ENCODE results near the gene CD96. TPM values are rescaled to one million over a fixed set of nuclear protein-coding genes. Genes with fewer than 3 reads are reported as not detected.
"Not testable (repeated sequence)": the region's sequence is repeated elsewhere in the genome, so short reads cannot be mapped to it uniquely, and the experiment has no call there.

CD96 gene
- total RNA-seq, 1 experiment from 2014 or later: not detected

DNA sequence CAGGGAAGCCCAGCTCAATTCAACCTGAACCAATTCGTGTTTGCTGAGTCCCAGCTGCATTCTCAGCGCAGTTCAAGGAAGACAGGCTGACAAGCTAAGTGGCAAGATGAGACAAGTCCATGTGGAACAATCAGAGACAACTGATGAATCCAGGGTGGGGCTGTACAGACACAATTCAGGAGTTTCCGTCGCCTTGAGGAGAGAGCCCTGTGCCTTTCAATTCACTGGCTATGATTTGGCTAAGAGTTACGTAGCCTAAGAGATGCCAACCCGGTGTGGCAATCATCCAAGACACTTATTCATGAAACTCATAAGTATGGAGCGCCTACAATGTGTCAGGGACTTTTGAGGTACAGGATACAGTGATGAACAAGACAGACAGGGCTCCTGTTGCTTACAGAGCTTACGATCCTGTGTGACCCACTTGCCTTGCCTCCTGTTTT, 68.6 kb downstream of the CD96 start:
- DNase-seq: no peak
- H3K36me3 ChIP-seq (replicated peaks; ENCODE audit: control insufficient read depth, insufficient read depth, low read length): no peaks in the 10 kb centered on the region
- H3K27me3 ChIP-seq (ENCODE audit: control insufficient read depth, insufficient read depth, low read length): no peaks in the 10 kb centered on the region
- no peak overlapping the region for H3K4me3 ChIP-seq (ENCODE audit: insufficient read depth, low read depth, low read length)

DNA sequence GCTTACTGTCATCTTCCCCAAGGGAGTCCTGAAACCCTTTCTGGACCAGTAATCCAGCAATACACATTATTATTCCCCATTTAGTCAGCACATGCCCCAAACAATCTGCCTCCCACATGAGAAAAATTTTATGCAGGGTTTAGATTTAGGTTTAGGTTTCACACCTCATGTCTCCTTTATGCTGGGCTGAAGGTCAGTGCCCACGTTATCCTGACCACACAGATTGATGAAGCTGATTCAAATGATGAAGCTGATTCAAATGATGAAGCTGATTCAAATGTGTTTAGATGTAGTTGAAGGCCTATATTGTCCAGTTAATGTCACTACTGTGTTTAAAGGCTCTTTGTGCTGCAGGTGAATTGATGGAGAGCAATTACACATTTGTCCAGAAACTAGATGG, 71.3 kb downstream of the CD96 start:
- no peak for DNase-seq
- Histone ChIP-seq H3K36me3 (replicated peaks; ENCODE audit: control insufficient read depth, insufficient read depth, low read length) (no peaks in the 10 kb centered on the region), H3K27me3 (ENCODE audit: control insufficient read depth, insufficient read depth, low read length) (no peaks in the 10 kb centered on the region), H3K4me3 (ENCODE audit: insufficient read depth, low read depth, low read length) (no peak overlapping the region)

DNA sequence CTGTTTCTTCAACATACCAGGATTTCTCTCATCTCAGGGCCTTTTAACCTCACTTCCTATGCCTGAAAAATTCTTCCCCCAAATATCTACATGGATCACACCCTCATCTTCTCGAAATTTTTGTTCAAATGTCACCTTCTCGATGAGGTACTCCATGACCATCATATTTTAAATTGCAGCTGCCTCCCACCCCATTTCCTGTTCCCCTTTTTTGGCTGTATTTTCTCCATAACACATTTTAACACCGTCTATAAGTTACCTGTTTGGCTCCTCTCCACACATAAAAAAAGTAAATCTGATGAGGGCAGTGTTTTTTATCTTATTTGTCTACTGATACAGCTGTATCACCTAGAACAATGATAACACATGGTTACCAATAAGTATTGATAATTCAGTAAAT, 73.9 kb downstream of the CD96 start:
- DNase-seq: no peak
- Histone ChIP-seq H3K36me3 (replicated peaks; ENCODE audit: control insufficient read depth, insufficient read depth, low read length) (no peaks in the 10 kb centered on the region), H3K4me3 (ENCODE audit: insufficient read depth, low read depth, low read length) (no peak overlapping the region), H3K27me3 (ENCODE audit: control insufficient read depth, insufficient read depth, low read length) (no peaks in the 10 kb centered on the region)

- H3K4me3 ChIP-seq (ENCODE audit: insufficient read depth, low read depth, low read length): no peak overlapping the region
- DNase-seq: no peak
- H3K36me3 ChIP-seq (replicated peaks; ENCODE audit: control insufficient read depth, insufficient read depth, low read length): no peaks in the 10 kb centered on the region
- no peaks in the 10 kb centered on the region for H3K27me3 ChIP-seq (ENCODE audit: control insufficient read depth, insufficient read depth, low read length)
These were observed 74.6 kb downstream of the CD96 start for GRCh38 chr3:111616417-111617105.

DNA sequence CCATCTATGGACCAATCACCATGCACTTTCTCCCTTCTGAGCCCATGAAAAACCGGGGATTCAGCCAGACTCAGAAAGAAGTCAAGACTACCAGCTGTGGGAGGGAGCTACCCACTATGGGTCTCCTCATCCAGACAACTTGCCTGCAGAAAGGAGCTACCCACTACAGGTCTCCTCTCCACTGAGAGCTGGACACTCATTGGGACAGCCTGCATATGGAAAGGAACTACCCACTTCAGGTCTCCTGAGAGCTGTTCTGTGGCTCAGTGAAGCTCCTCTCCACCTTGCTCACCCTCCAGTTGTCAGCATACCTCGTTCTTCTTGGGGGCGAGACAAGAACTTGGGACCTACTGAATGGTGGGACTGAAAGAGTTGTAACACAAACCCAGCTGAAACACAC, 75.4 kb downstream of the CD96 start:
- no peaks in the 10 kb centered on the region for H3K36me3 ChIP-seq (replicated peaks; ENCODE audit: control insufficient read depth, insufficient read depth, low read length)
- DNase-seq: no peak
- H3K27me3 ChIP-seq (ENCODE audit: control insufficient read depth, insufficient read depth, low read length): no peaks in the 10 kb centered on the region
- H3K4me3 ChIP-seq (ENCODE audit: insufficient read depth, low read depth, low read length): no peak overlapping the region

DNA sequence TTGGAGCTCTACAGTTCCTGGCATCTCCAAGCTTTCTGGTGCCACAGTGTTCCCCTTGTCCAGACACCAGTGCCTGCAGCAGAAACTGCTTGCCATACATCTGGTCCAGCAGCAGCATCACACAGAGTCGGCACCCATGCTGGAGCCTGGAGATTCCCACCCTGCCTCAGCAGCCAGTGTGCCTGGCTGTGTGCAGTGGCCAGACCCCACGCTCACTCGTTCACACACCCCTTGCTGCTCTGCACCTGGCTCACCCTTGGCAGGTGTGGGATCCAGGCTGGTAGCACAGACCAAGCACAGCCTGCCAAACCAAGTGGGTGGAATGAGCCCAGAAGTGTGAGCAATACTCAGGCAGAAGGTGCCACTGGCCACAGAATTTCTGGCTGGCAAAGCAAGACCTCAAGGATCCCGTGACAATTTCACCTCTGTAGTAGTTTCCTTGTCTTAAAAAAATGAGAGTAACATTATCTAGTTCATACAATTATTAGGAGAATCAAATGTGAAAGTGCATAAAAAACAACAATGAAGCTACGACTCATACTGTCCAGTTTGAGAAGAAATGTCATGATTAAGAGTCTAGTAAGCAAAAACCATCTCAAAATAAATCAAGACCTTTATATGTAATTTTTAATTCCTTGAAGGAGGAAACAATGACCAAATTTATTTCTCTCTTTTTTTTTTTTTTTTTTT, 76.1 kb downstream of the CD96 start:
- Histone ChIP-seq H3K36me3 (replicated peaks; ENCODE audit: control insufficient read depth, insufficient read depth, low read length) (no peaks in the 10 kb centered on the region), H3K27me3 (ENCODE audit: control insufficient read depth, insufficient read depth, low read length) (no peaks in the 10 kb centered on the region), H3K4me3 (ENCODE audit: insufficient read depth, low read depth, low read length) (no peak overlapping the region)
- no peak for DNase-seq

DNA sequence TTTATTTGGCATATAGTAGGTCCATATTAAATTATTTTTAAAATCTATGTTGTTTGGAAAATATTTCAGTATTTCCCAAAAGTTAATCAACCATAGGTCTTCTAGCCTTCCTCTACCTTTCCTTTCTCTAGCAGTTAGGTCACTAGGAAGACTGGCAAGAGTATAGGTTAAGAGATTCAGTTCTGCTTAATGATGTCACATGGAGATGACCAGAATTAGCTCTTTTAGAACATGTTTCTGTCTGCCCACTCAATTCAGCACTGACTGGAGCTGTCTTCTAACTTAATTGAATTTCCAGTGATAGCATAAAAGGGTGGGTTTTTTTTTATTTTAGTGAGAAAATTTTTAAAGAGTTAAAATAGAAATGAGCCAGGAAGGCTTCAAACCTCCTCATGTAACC, 76.9 kb downstream of the CD96 start:
- no peak for DNase-seq
- H3K27me3 ChIP-seq (ENCODE audit: control insufficient read depth, insufficient read depth, low read length): no peaks in the 10 kb centered on the region

GRCh38 chr3:111619833-111620232, 77.8 kb downstream of the CD96 start:
- H3K4me3 ChIP-seq (ENCODE audit: insufficient read depth, low read depth, low read length): no peak overlapping the region
- no peak for DNase-seq
- H3K36me3 ChIP-seq (replicated peaks; ENCODE audit: control insufficient read depth, insufficient read depth, low read length): no peaks in the 10 kb centered on the region

More for the DNA sequence above, 76.9 kb downstream of the CD96 start:
- Histone ChIP-seq H3K36me3 (replicated peaks; ENCODE audit: control insufficient read depth, insufficient read depth, low read length) (no peaks in the 10 kb centered on the region), H3K4me3 (ENCODE audit: insufficient read depth, low read depth, low read length) (no peak overlapping the region)

GRCh38 chr3:111621535-111621934, 79.5 kb downstream of the CD96 start:
- Histone ChIP-seq H3K4me3 (ENCODE audit: insufficient read depth, low read depth, low read length) (no peak overlapping the region), H3K36me3 (replicated peaks; ENCODE audit: control insufficient read depth, insufficient read depth, low read length) (no peaks in the 10 kb centered on the region), H3K27me3 (ENCODE audit: control insufficient read depth, insufficient read depth, low read length) (no peaks in the 10 kb centered on the region)
- peak; percentile 76 for DNase-seq

More at GRCh38 chr3:111619833-111620232, 77.8 kb downstream of the CD96 start:
- H3K27me3 ChIP-seq (ENCODE audit: control insufficient read depth, insufficient read depth, low read length): no peaks in the 10 kb centered on the region

GRCh38 chr3:111627092-111627491, 85.1 kb downstream of the CD96 start:
- Histone ChIP-seq H3K36me3 (replicated peaks; ENCODE audit: control insufficient read depth, insufficient read depth, low read length) (no peaks in the 10 kb centered on the region), H3K27me3 (ENCODE audit: control insufficient read depth, insufficient read depth, low read length) (no peaks in the 10 kb centered on the region), H3K4me3 (ENCODE audit: insufficient read depth, low read depth, low read length) (no peak overlapping the region)
- no peak for DNase-seq

- not testable (repeated sequence) for H3K4me3 ChIP-seq (ENCODE audit: insufficient read depth, low read depth, low read length); DNase-seq; H3K27me3 ChIP-seq (ENCODE audit: control insufficient read depth, insufficient read depth, low read length); H3K36me3 ChIP-seq (replicated peaks; ENCODE audit: control insufficient read depth, insufficient read depth, low read length)
These were observed 87.0 kb downstream of the CD96 start for GRCh38 chr3:111629018-111629417.

DNA sequence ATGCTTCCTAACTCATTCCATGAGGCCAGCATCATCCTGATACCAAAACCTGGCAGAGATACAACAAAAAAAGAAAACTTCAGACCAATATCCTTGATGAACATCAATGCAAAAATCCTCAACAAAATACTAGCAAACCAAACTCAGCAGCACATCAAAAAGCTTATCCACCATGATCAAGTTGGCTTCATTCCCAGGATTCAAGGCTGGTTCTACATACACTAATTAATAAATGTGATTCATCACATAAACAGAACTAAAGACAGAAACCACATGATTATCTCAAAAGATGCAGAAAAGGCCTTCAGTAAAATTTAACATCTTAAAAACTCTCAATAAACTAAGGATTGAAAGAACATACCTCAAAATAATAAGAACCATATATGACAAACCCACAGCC, 88.6 kb downstream of the CD96 start:
- not testable (repeated sequence) for DNase-seq; H3K27me3 ChIP-seq (ENCODE audit: control insufficient read depth, insufficient read depth, low read length); H3K4me3 ChIP-seq (ENCODE audit: insufficient read depth, low read depth, low read length); H3K36me3 ChIP-seq (replicated peaks; ENCODE audit: control insufficient read depth, insufficient read depth, low read length)

- H3K27me3 ChIP-seq (ENCODE audit: control insufficient read depth, insufficient read depth, low read length): no peaks in the 10 kb centered on the region
- H3K4me3 ChIP-seq (ENCODE audit: insufficient read depth, low read depth, low read length): no peak overlapping the region
- DNase-seq: no peak
- no peaks in the 10 kb centered on the region for H3K36me3 ChIP-seq (replicated peaks; ENCODE audit: control insufficient read depth, insufficient read depth, low read length)
These were observed 93.4 kb downstream of the CD96 start for GRCh38 chr3:111635403-111635802.

DNA sequence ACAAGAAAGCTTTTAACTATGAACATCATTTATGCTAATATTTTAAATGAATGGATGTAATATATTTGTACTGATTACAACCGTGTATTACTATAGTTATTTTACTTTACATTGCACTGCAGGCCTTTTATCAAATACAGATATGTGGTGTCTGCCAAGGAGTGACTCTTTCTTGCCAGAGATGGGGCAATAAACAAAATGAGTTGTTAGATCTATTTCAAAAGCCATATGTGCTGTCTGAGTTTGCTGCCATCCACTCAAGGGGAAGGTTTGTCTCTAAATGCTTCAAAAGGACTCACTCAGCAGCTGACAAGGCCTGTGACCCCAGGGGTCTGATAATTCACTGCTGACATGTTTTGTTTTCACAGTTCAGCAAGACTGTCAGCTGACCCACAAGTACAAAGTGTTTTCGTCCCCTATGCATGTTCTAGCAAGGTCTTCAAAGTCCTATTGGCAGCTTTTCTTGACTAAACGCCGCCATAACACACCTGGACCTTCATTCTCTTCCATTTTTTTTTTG, 94.4 kb downstream of the CD96 start:
- DNase-seq: no peak
- no peaks in the 10 kb centered on the region for H3K36me3 ChIP-seq (replicated peaks; ENCODE audit: control insufficient read depth, insufficient read depth, low read length)
- H3K27me3 ChIP-seq (ENCODE audit: control insufficient read depth, insufficient read depth, low read length): no peaks in the 10 kb centered on the region
- no peak overlapping the region for H3K4me3 ChIP-seq (ENCODE audit: insufficient read depth, low read depth, low read length)

DNA sequence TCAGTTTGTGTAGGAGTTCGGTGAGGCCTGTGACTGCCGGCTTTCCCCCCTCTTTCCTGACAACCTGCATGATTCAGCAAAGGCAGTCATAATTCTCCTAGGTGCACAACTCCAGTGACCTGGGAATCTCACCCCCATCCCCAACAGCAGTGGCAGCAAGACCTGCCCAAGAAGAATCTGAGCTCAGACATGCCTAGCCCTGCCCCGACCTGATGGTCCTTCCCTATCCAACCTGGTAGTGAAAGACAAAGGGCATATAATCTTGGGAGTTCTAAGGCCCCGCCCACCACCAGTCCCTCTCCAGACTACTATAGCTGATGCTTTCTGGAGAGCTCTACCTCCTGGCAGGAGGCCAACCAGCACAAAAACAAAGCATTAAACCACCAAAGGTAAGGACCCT, 97.3 kb downstream of the CD96 start:
- DNase-seq: no peak
- no peak overlapping the region for H3K4me3 ChIP-seq (ENCODE audit: insufficient read depth, low read depth, low read length)
- no peaks in the 10 kb centered on the region for H3K27me3 ChIP-seq (ENCODE audit: control insufficient read depth, insufficient read depth, low read length)
- no peaks in the 10 kb centered on the region for H3K36me3 ChIP-seq (replicated peaks; ENCODE audit: control insufficient read depth, insufficient read depth, low read length)

All from H7 (cell line).